ENCODE data around the gene HOXA11. TPM values are rescaled to one million over a fixed set of nuclear protein-coding genes. Genes with fewer than 3 reads are reported as not detected.
A peak's percentile ranks its signal among the peaks of the same experiment; 100 is the strongest.

The HOXA11 gene
- total RNA-seq, 4 donors from 2014 or later = 0.34 to 1.2 (median 0.95) TPM; not detected in 1

DNA sequence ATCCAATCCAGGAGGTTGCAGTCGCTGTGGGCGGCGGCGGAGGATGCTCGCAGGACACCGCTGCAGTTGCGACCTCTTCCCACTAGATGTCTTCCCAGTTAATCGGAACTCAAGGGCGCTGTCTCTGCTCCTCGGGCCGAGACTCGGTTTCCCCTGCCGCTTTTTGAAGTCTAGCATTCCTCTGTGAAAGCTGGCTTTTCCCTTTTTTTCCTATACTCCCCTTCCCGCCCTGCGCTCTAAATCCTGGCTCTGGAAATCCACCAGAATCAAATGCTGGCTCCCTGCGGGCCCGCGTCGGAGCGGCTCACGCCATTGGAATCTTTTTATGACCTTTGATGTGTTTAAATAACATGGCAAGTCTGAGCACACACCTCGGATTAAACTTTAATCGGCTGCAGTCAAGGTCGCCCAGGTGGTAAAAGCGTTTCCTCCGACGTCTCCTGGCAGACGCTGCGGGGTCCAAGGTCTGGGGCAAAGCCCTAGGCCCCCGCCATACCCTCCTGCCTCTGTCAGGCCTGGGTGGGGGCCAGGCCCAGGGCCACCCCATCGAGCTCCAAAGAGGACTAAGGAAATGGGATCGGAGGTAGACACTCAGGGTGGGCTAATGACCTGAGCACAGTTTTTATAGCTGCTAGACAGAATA, 25.5 kb upstream of the HOXA11 start:
- WGBS = 16% methylated on average over 31 of the region's 32 CpGs
- no peak for DNase-seq (ENCODE audit: low spot score in 2 of 2)
- TF ChIP-seq, protein P1, sequence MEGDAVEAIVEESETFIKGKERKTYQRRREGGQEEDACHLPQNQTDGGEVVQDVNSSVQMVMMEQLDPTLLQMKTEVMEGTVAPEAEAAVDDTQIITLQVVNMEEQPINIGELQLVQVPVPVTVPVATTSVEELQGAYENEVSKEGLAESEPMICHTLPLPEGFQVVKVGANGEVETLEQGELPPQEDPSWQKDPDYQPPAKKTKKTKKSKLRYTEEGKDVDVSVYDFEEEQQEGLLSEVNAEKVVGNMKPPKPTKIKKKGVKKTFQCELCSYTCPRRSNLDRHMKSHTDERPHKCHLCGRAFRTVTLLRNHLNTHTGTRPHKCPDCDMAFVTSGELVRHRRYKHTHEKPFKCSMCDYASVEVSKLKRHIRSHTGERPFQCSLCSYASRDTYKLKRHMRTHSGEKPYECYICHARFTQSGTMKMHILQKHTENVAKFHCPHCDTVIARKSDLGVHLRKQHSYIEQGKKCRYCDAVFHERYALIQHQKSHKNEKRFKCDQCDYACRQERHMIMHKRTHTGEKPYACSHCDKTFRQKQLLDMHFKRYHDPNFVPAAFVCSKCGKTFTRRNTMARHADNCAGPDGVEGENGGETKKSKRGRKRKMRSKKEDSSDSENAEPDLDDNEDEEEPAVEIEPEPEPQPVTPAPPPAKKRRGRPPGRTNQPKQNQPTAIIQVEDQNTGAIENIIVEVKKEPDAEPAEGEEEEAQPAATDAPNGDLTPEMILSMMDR (IDR thresholded peaks at IDR 0.05) = peak; percentile 51 to 77
- no peak for TF ChIP-seq POLR2AphosphoS5 (IDR thresholded peaks at IDR 0.05)
- TF ChIP-seq EP300 (IDR thresholded peaks at IDR 0.05) = no peak
- no peak for TF ChIP-seq POLR2A (IDR thresholded peaks at IDR 0.05)
- H3K27me3 ChIP-seq = peaks cover 97% of the 10 kb centered on the region
- H3K36me3 ChIP-seq = no peaks in the 10 kb centered on the region
- H3K9me3 ChIP-seq = no peaks in the 10 kb centered on the region
- peak overlapping the region; percentile 32 for H3K4me3 ChIP-seq
- H3K4me1 ChIP-seq = peaks cover 19% of the 10 kb centered on the region
- H3K27ac ChIP-seq = no peak overlapping the region

DNA sequence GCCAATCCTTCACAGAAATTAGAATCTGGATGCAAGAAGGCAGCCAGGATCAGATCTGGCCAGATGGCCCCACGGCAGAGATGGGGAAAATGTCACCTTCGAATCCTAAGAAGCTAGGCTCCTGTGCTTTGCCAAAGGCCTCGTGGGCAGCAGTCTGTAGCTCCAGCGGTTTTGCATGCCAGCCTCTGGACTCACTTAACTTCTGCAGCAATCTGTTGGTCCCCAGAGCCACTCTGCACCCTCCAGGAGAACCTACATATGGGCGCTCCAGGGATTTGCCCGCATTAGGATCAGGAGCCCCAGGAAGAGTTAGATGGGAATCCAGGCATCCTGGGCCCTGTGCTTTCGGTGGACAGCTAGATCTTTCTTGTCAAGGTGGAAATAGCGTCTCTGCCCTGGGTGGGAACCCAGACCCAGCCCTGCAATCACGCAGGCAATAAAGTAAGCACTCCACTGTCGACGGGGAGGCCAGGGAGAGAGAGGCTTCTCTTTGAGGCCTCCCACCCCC, 25.0 kb upstream of the HOXA11 start:
- H3K27ac ChIP-seq = no peak overlapping the region
- DNase-seq (ENCODE audit: low spot score in 2 of 2) = no peak
- TF ChIP-seq POLR2A (IDR thresholded peaks at IDR 0.05) (no peak), EP300 (IDR thresholded peaks at IDR 0.05) (no peak), POLR2AphosphoS5 (IDR thresholded peaks at IDR 0.05) (no peak)
- TF ChIP-seq, protein P1 (IDR thresholded peaks at IDR 0.05) = no peak
- H3K4me1 ChIP-seq = peaks cover 25% of the 10 kb centered on the region
- no peaks in the 10 kb centered on the region for H3K9me3 ChIP-seq
- WGBS = no CpG with 5 or more reads among the region's 11 CpGs
- H3K36me3 ChIP-seq = no peaks in the 10 kb centered on the region
- H3K27me3 ChIP-seq = peaks cover 100% of the 10 kb centered on the region
- no peak overlapping the region for H3K4me3 ChIP-seq

GRCh38 chr7:27208998-27209397, 24.0 kb upstream of the HOXA11 start:
- 87% methylated on average over 4 of the region's 4 CpGs for WGBS
- Histone ChIP-seq H3K4me1 (peaks cover 29% of the 10 kb centered on the region), H3K27me3 (peaks cover 100% of the 10 kb centered on the region), H3K36me3 (no peaks in the 10 kb centered on the region), H3K27ac (no peak overlapping the region), H3K4me3 (no peak overlapping the region), H3K9me3 (no peaks in the 10 kb centered on the region)
- DNase-seq (ENCODE audit: low spot score in 2 of 2) = no peak
- TF ChIP-seq POLR2A (IDR thresholded peaks at IDR 0.05) (no peak), EP300 (IDR thresholded peaks at IDR 0.05) (no peak), POLR2AphosphoS5 (IDR thresholded peaks at IDR 0.05) (no peak)
- TF ChIP-seq, protein P1 (IDR thresholded peaks at IDR 0.05) = no peak

GRCh38 chr7:27207348-27207985, 22.4 kb upstream of the HOXA11 start:
- Histone ChIP-seq H3K27ac (no peak overlapping the region), H3K36me3 (no peaks in the 10 kb centered on the region), H3K4me3 (no peak overlapping the region), H3K9me3 (no peaks in the 10 kb centered on the region), H3K4me1 (peaks cover 19% of the 10 kb centered on the region), H3K27me3 (peaks cover 100% of the 10 kb centered on the region)
- 62% methylated on average over 7 of the region's 7 CpGs for WGBS
- TF ChIP-seq POLR2AphosphoS5 (IDR thresholded peaks at IDR 0.05) = no peak
- TF ChIP-seq, protein P1 (IDR thresholded peaks at IDR 0.05) = no peak
- no peak for TF ChIP-seq POLR2A (IDR thresholded peaks at IDR 0.05)
- TF ChIP-seq EP300 (IDR thresholded peaks at IDR 0.05) = no peak
- no peak for DNase-seq (ENCODE audit: low spot score in 2 of 2)
